Effector CD8-positive, alpha-beta T cell (primary cell): ENCODE measurements around the gene CROCC2.

ENCODE experiments used
- DNase-seq: peaks from one replicate; lab custom pipeline; 2025; lab: John Stamatoyannopoulos, UW

The CROCC2 gene

GRCh38 chr2:240921311-240921994 is 15.3 kb downstream of the CROCC2 start:
- DNase-seq: no peak

- DNase-seq: no peak
These were observed 15.8 kb downstream of the CROCC2 start for GRCh38 chr2:240921995-240922244.

- no peak for DNase-seq
These were observed 16.3 kb downstream of the CROCC2 start for GRCh38 chr2:240922245-240922981.

GRCh38 chr2:240922982-240923537 is 16.9 kb downstream of the CROCC2 start:
- no peak for DNase-seq

- DNase-seq: no peak
These were observed 19.0 kb downstream of the CROCC2 start for GRCh38 chr2:240925191-240925567.

- DNase-seq: no peak
These were observed 19.7 kb downstream of the CROCC2 start for GRCh38 chr2:240925568-240926515.

GRCh38 chr2:240926516-240927389 is 20.6 kb downstream of the CROCC2 start:
- no peak for DNase-seq

GRCh38 chr2:240927390-240927781 is 21.2 kb downstream of the CROCC2 start:
- DNase-seq: no peak

- no peak for DNase-seq
These were observed 22.6 kb downstream of the CROCC2 start for GRCh38 chr2:240928476-240929363.

- DNase-seq: no peak
These were observed 23.4 kb downstream of the CROCC2 start for GRCh38 chr2:240929364-240930095.

GRCh38 chr2:240930096-240930630 is 24.0 kb downstream of the CROCC2 start:
- no peak for DNase-seq

- DNase-seq: no peak
These were observed 24.6 kb downstream of the CROCC2 start for GRCh38 chr2:240930631-240931318.

- no peak for DNase-seq
These were observed 25.3 kb downstream of the CROCC2 start for GRCh38 chr2:240931319-240931949.

- DNase-seq: no peak
These were observed 26.0 kb downstream of the CROCC2 start for GRCh38 chr2:240932001-240932723.

- DNase-seq: no peak
These were observed 26.6 kb downstream of the CROCC2 start for GRCh38 chr2:240932724-240933047.

- DNase-seq: no peak
These were observed 27.2 kb downstream of the CROCC2 start for GRCh38 chr2:240933048-240933965.
